ACHN (cell line): ENCODE data around the gene TOM1L2.
"Not testable (repeated sequence)": the region's sequence is repeated elsewhere in the genome, so short reads cannot be mapped to it uniquely, and the experiment has no call there.

Experiments
- DNase-seq: peaks from one replicate; pipeline ENCODE4 v3.0.0-alpha.2; 2015
- in situ Hi-C: cut with HindIII; loops from 2 replicates; pipeline ENCODE4 v1.10.0; 2017; ENCODE audit warnings: low sequenced_read_pairs, low pct_ligation_motif_present, low pct_unique_long_range_greater_than_20kb

Gene TOM1L2

GRCh38 chr17:17999364-18000029 is 27.3 kb upstream of the TOM1L2 start:
- in situ Hi-C loops = no loop called here
- no peak for DNase-seq

GRCh38 chr17:17998934-17999333 is 26.7 kb upstream of the TOM1L2 start:
- in situ Hi-C loops = no loop called here

GRCh38 chr17:17995887-17996286 is 23.7 kb upstream of the TOM1L2 start:
- in situ Hi-C loops, DNase-seq: not testable (repeated sequence)

More at GRCh38 chr17:17998934-17999333, 26.7 kb upstream of the TOM1L2 start:
- DNase-seq = no peak

- DNase-seq = peak; percentile 26
- in situ Hi-C loops = no loop called here
Observed at GRCh38 chr17:17994271-17995069, 22.3 kb upstream of the TOM1L2 start.

DNA sequence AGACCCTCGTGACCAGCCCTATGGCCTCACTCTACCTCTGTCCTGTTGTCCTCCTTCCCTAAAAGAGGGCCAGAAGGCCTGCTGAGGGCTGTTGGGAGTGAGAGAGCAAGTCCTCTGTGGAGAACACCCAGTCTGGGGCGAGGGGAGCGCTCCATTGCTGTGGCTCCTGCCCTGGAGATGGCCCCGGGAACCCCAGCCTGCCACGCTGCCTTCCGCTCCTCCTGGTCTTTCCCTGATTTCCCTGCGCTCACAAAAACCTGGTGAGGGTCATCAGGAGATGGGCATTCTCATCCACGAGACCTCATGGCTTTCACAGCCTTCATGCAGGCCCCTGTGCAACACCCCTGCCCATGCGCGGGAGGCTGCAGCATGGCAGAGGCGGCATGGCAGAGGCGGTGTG is 21.7 kb upstream of the TOM1L2 start:
- DNase-seq = no peak
- in situ Hi-C loops = no loop called here

GRCh38 chr17:17993366-17993765 is 21.2 kb upstream of the TOM1L2 start:
- DNase-seq = no peak
- in situ Hi-C loops = no loop called here

DNA sequence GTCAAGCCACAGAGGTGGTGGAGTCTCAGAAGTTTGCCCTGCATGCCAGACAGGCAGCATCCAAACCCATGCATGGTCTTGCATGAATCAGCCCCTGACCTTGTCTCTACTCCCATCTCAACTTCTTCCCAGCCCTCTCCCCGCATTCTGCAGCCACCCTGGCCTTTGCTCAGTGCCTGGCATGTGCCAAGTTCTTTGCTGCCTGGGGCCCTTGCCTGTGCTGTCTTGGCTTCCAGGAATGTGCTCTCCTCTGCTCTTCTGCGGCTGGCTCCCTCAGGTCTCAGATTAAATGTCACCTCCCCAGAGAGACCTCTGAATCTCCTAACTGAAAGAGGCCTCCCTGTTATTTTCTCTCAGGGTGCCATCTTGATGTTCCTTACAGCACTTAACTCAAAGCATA is 18.1 kb upstream of the TOM1L2 start:
- in situ Hi-C loops = no loop called here
- DNase-seq = no peak

GRCh38 chr17:17989618-17990017 is 17.4 kb upstream of the TOM1L2 start:
- DNase-seq = no peak
- in situ Hi-C loops = no loop called here

DNA sequence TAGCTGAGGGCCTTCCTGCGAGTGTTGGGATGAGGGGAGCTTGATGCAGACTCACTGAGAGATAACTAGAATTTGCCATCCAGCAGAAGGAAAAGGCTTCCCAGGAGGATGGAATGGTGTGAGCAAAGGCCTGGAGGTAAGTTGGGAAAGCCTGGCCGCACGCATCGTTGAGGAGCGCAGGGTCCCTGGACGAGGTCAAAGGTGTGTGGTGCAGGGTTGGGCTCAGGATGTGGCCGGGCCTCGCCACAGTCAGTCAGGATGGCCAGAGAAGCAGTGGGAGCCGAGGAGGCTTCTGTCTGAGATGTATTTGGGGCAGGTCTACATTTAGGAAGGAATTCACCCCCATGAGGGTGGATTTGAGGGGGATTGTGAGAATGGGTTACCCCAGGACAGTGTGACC is 16.9 kb upstream of the TOM1L2 start:
- in situ Hi-C loops = no loop called here
- DNase-seq = no peak

DNA sequence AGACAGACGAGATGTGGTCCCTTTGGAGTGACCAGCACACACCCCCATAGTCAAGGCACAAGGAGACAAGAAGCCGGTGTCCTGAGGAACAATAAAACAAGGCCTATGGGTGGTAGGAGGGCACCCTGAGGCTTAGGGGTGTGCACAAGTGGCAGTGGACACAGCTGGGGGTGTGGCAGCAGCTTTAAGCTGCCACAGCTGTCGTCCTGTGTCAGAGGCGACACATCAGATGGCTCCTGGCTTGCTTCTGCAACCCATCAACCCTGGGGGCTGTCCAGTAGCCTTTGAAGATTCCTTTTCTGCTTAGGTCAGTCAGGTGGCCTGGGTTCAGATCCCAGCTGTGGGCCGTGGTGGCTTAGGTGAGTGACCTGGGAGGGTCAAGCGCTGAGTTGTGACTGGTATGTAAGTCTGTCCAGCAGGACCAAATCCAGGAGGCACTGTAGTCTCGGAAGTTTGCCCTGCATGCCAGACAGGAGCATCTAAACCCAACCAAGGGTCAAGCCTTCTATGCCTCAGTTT is 16.3 kb upstream of the TOM1L2 start:
- DNase-seq = no peak
- in situ Hi-C loops = no loop called here

GRCh38 chr17:17987901-17988300 is 15.7 kb upstream of the TOM1L2 start:
- in situ Hi-C loops = no loop called here
- DNase-seq = no peak

GRCh38 chr17:17987187-17987896 is 15.1 kb upstream of the TOM1L2 start:
- no peak for DNase-seq
- in situ Hi-C loops = no loop called here

DNA sequence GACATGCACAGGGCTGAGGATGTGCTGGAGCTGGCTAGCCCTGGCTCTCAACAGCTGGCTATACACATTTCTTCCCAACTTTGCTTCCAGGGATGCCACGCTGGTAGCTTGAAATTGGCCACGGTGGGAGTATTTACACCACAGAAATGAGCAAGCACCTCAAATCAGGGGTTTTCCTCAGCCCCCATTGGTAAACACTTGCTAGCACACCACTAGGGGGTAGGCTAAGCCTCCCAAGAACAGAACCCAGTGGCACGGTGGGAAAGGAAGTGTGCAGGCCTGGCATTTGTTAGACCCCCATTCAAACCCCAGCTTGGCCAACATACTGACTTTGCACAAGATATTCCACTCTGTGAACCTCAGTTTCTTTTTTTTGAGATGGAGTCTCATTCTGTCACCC is 13.4 kb upstream of the TOM1L2 start:
- in situ Hi-C loops = no loop called here
- peak; percentile 22 for DNase-seq

DNA sequence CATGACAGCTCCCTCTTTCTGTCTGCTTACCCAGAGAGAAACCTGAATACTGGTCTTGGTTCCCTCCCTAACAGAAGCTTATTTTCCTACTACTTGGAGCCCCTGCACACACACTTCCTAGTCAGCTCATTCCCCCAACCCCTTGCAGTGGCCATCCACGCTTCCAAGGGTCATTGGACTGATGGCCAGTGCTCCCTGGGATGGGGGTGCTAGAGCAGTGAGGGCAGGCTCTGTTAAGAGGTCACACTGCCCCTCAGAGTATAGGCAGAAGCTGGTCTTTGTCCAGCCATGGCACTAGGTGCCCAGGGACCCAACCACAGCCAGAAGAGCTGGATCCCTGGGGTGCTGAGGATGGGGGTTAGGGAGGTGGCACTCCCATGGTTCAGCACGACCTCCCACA is 13.0 kb upstream of the TOM1L2 start:
- in situ Hi-C loops = no loop called here
- DNase-seq = no peak

DNA sequence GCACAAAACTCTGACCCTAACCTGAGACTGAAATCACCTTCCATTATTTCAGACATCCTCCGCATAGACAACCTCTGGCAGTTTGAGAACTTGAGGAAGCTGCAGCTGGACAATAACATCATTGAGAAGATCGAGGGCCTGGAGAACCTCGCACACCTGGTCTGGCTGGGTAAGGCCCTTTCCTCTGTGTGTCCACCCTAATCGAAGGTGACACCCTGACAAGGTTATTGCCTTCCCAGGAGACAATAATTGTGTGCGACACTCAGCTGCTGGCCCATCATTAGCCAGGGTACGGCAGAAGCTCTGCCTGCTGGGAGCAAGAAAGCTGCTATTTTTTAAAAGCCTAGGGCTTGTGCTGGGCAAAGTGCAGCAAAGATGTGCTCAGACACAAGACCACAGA is 11.6 kb upstream of the TOM1L2 start:
- in situ Hi-C loops = no loop called here
- DNase-seq = no peak

DNA sequence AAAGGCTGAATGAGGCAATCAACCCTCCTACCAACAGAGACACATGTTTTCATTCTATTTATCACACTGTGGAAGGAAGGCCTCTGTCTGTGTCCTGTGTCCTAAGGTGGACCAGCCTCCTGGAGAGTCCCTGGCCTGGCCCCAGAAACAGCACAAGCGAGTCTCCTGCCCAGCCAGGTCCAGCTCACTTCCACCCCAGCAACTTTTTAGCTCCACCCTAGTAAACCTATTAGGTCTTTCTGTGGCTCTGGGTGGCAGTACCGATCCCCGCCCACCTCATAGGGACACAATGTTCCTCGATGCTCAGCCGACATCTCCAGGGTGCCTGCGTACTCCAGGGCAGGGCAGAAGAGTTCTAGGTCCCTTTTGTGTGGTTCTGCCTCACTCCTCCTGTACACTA is 11.2 kb upstream of the TOM1L2 start:
- DNase-seq = no peak
- in situ Hi-C loops = no loop called here

DNA sequence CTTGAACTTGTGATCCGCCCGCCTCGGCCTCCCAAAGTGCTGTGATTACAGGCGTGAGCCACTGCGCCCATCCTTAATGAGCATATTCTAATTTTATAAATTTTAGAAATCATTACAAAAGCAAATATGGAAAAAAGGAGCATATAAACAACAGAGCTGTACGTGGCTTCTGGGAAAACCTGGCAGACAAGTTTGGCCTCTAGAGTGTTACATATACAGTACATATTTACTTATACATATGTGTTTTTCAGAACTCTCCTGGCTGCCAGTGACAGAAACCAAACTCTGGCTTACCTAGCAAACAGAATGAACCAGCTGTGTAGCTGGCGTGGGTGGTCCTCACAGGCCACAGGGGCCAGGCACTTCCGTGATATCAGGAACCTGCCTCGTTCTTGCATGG is 10.6 kb upstream of the TOM1L2 start:
- in situ Hi-C loops = no loop called here
- DNase-seq = no peak

DNA sequence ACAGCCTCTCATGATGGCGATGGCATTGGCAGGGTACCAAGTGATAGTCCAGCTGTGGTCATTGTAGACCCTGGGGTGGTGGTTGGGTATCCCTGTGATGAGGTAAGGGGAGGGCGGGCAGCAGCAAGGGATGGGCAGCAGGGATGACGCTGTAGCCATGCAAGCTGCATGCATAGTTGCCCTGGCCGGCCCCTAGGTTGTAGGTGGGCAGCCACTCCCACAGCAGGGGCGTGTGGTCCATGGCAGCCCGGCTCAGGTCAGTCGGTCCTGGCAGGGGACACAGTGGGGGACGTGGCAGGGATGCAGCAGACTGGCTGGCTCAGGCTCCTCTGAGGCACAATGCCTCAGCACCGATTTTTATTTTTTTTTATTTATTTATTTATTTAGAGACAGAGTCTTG is 9.1 kb upstream of the TOM1L2 start:
- DNase-seq = no peak
- in situ Hi-C loops = no loop called here

DNA sequence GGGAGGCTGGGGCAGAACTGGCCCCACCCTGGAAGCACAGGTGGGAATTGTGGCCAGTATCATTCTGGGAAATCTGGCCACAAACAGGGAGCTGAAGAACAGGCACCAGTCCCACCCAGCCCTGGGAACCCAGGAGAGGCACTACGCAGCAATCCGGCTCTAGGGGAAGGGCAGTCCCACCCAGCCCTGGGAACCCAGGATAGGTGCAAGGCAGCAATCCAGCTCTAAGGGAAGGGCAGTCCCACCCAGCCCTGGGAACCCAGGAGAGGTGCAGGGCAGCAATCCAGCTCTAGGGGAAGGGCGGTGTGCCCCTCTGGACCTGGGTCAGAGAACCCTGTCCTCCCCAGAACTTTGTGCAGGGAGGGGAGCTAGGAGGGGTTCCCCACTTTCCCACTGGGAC is 7.6 kb upstream of the TOM1L2 start:
- in situ Hi-C loops = no loop called here

More for the DNA sequence above, 7.6 kb upstream of the TOM1L2 start:
- DNase-seq = no peak
